Fibroblast of lung (primary cell): ENCODE measurements around the gene STK32B.
"Not testable (repeated sequence)": the region's sequence is repeated elsewhere in the genome, so short reads cannot be mapped to it uniquely, and the experiment has no call there.

Experiments used
- CTCF ChIP-seq, 2 donors: IDR thresholded peaks in 1 of 2; conservative IDR thresholded peaks in 1 of 2; 1 replicate in 1 of 2; 2 replicates in 1 of 2; pipeline ENCODE4 v1.5.1; 2011 to 2012; ENCODE audit warnings: low read length in 2 of 2, control low read depth in 1 of 2, inconsistent platforms in 1 of 2, low read depth in 1 of 2, mild to moderate bottlenecking in 1 of 2
- EZH2 ChIP-seq: IDR thresholded peaks from 2 replicates; pipeline ENCODE4 v1.5.1; 2012; ENCODE audit warnings: low read length, control low read depth, mild to moderate bottlenecking; ENCODE audit errors: missing control alignments

DNA sequence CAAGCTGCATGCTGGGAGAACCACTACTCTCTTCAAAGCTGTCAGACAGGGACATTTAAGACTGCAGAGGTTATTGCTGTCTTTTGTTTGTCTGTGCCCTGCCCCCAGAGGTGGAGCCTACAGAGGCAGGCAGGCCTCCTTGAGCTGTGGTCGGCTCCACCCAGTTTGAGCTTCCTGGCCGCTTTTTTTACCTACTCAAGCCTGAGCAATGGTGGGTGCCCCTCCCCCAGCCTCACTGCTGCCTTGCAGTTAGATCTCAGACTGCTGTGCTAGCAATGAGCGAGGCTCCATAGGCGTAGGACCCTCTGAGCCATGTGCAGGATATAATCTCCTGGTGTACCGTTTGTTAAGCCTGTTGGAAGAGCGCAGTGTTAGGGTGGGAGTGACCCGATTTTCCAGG, 195.8 kb downstream of the STK32B start:
- TF ChIP-seq CTCF (conservative IDR thresholded peaks at IDR 0.05 in 1 of 2, IDR thresholded peaks at IDR 0.05 in 1 of 2; ENCODE audit: low read depth in 1 of 2, low read length in 2 of 2); EZH2: not testable (repeated sequence)
